Activated naive CD8-positive, alpha-beta T cell (primary cell): ENCODE data around the gene SLAMF6.
"Not testable (repeated sequence)": the region's sequence is repeated elsewhere in the genome, so short reads cannot be mapped to it uniquely, and the experiment has no call there.

ENCODE experiments used
- H3K27ac Mint-ChIP-seq: one replicate; pipeline ENCODE4 v1.8.0; 2021; ENCODE audit warnings: mixed read lengths
- H3K27me3 Mint-ChIP-seq: one replicate; pipeline ENCODE4 v1.8.0; 2021; ENCODE audit warnings: mixed read lengths
- H3K36me3 Mint-ChIP-seq: one replicate; pipeline ENCODE4 v1.8.0; 2021; ENCODE audit warnings: mixed read lengths
- H3K4me1 Mint-ChIP-seq: one replicate; pipeline ENCODE4 v1.8.0; 2021; ENCODE audit warnings: low read depth, mixed read lengths
- H3K4me3 Mint-ChIP-seq: one replicate; pipeline ENCODE4 v1.8.0; 2021; ENCODE audit warnings: mild to moderate bottlenecking, mixed read lengths
- H3K9me3 Mint-ChIP-seq: one replicate; pipeline ENCODE4 v1.8.0; 2021; ENCODE audit warnings: low read depth, mixed read lengths

Gene SLAMF6

DNA sequence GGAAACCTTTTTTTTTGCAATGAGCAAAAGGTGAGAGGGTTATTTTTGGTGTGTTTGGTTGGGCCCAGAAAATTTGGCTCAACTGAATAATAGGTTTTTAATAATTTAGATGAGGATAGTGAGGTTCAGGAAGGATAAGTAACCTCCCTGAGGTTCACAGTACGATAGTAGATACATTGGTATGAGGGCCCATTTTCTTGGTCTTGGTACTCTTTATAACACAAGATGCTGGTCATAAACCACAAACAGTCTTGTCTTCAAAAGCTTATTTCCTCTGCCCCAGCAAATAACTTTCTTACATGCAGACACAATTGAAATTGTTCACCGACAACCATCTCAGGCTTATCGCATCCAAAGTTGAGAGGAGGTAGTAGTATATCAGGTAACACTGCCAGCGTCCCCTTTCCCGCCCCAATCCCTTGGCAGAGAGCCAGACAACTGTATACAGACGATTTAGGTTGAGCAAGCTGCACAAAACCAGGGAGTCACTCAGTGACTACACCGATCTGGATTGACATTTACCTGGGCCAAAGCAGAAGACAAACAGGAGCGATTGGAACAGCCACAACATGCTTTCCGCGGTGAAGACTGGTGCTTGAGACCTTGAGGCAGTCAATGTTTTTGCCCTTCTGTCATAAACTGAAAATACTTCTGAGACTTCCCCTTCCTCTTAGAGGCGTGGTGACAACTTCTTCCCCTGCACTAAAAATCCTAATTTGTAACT, at the start of gene SLAMF6:
Gene SLAMF6 (minus strand): TSS at position 634 of the 724 bp plus-strand sequence. CDS start 63 bp downstream, at position 571.
- Mint-ChIP-seq H3K4me3 (peak within 1 kb of the TSS; percentile 92), H3K27ac (peak within 1 kb of the TSS; percentile 94), H3K9me3 (peaks cover 2% of the 10 kb centered on the region), H3K27me3 (no peaks in the 10 kb centered on the region), H3K4me1 (peaks cover 70% of the 10 kb centered on the region), H3K36me3 (peaks cover 22% of the 10 kb centered on the region)

DNA sequence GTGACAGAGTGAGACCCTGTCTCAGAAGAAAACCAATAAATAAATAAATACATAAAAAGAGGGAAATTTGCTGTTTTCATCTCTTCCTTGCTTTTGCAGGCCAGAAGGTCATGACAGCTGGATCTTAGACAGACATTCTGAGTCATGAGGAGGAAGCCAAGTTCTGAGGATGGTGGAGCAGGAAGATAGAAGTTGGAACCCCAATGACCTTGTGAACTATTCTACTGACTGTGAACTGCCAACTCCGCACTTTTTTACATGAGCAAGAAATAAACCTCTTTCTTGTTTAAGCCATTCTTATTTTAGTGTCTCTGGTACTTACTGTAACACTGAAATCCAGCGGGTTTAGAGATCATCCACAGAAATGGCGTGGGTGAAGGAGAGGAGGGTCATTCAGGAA, 47.8 kb upstream of the SLAMF6 start:
- H3K27me3 Mint-ChIP-seq, result no peaks in the 10 kb centered on the region
- peaks cover 6% of the 10 kb centered on the region for H3K9me3 Mint-ChIP-seq
- peaks cover 23% of the 10 kb centered on the region for H3K36me3 Mint-ChIP-seq
- H3K4me1 Mint-ChIP-seq, result peaks cover 97% of the 10 kb centered on the region
- H3K4me3 Mint-ChIP-seq, result peak overlapping the region; percentile 58
- peak overlapping the region; percentile 98 for H3K27ac Mint-ChIP-seq

DNA sequence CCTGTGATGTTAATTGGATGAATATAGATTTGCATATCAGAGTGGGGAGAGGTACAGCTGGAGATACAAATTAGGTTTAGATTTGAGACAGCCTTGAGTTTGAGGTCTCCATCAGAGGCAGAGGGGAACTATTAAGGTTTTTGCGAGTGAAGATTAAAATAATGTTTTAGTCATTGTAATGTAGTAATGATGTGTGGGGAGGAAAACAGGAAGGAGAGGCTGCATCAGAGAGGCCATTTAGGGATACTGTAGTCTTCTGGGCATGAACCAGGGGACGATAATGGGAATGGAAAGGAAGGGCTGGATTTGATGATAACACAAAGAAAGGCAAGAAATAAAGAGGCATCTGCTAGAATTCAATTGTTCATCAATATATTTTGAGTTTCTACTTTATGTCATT, 46.8 kb upstream of the SLAMF6 start:
- Mint-ChIP-seq H3K36me3 (peaks cover 25% of the 10 kb centered on the region), H3K4me3 (peak overlapping the region; percentile 22), H3K27ac (peak overlapping the region; percentile 98), H3K9me3 (peaks cover 6% of the 10 kb centered on the region), H3K4me1 (peaks cover 97% of the 10 kb centered on the region), H3K27me3 (no peaks in the 10 kb centered on the region)

DNA sequence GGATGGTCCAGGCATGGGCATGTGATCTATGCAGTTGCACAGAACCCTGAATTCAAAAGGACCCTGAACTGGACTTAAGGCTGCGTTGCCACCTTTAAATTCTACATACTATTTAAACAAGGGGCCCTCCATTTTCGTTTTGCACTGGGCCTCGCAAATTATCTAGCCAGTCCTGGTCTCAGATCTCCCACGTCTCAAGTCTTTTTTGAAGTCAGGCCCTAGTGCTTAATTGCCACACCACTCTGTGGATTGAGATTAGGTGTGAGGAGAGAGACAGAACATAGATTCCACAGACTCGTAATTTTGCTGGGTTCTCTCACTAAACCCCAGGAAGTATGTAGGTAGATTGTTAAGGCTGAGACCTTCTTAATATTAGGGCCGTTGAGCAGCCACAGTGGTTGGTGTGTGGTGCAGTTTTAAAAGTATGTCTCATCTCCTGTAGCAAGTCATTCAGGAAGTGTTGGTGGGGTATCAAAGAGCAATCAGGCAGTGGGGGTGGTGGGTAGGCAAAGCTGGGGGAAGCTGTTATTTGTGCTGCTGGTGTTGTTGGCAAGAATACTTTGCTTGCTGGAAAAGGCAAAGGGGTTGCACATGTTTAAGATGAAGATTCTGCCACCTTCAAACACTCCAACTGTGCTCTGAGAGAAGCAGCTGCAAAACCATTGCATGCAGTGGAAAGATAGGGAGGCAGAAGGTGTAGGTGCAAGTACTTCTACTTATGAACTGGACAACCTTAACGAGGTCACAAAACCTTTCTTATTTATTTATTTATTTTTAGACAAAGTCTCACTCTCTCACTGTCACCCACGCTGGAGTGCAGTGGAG, 45.0 kb upstream of the SLAMF6 start:
- H3K4me1 Mint-ChIP-seq, result peaks cover 96% of the 10 kb centered on the region
- H3K27ac Mint-ChIP-seq, result peak overlapping the region; percentile 98
- H3K36me3 Mint-ChIP-seq, result peaks cover 36% of the 10 kb centered on the region
- H3K4me3 Mint-ChIP-seq, result peak overlapping the region; percentile 72
- no peaks in the 10 kb centered on the region for H3K27me3 Mint-ChIP-seq
- H3K9me3 Mint-ChIP-seq, result peaks cover 6% of the 10 kb centered on the region

DNA sequence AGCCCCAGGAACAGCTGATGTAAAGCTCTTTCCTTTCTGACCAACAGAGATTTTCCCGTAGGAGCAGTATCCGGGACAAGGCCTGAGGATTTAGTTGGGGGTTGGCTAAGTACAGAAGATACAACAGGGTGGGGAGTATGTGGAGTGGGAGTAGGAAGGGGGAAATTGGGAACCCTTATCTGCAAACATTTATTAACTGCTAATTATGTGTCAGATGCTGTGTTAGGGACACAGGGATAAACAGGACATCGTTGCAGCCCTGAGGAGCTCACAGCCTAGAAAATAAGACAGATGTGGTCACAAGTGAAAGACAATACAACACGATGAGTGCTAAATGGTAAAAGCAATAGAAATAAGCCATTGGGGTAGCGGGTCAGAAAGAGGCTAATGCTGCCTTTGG, 44.3 kb upstream of the SLAMF6 start:
- peaks cover 39% of the 10 kb centered on the region for H3K36me3 Mint-ChIP-seq
- no peaks in the 10 kb centered on the region for H3K27me3 Mint-ChIP-seq
- peaks cover 95% of the 10 kb centered on the region for H3K4me1 Mint-ChIP-seq
- peak overlapping the region; percentile 98 for H3K27ac Mint-ChIP-seq
- H3K9me3 Mint-ChIP-seq, result peaks cover 6% of the 10 kb centered on the region
- peak overlapping the region; percentile 72 for H3K4me3 Mint-ChIP-seq

- Mint-ChIP-seq H3K4me1 (peaks cover 96% of the 10 kb centered on the region), H3K4me3 (peak overlapping the region; percentile 51), H3K9me3 (no peaks in the 10 kb centered on the region), H3K27ac (peak overlapping the region; percentile 98), H3K27me3 (no peaks in the 10 kb centered on the region), H3K36me3 (peaks cover 27% of the 10 kb centered on the region)
Observed at GRCh38 chr1:160565564-160565963, 42.5 kb upstream of the SLAMF6 start.

DNA sequence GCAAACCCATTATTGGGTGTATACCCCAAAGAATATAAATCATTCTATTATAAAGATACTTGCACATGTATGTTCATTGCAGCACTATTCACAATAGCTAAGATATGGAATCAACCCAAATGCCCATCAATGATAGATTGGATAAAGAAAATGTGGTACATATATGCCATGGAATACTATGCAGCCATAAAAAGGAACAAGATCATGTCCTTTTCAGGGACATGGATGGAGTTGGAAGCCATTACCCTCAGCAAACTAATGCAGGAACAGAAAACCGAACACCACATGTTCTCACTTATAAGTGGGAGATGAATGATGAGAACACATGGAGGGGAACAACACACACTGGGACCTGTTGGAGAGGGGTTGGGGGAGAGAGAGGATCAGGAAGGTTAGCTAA, 40.2 kb upstream of the SLAMF6 start:
- Mint-ChIP-seq H3K36me3 (peaks cover 25% of the 10 kb centered on the region), H3K27ac (peak overlapping the region; percentile 58), H3K4me1 (peaks cover 99% of the 10 kb centered on the region)
- not testable (repeated sequence) for H3K9me3 Mint-ChIP-seq, H3K27me3 Mint-ChIP-seq, H3K4me3 Mint-ChIP-seq

GRCh38 chr1:160562745-160563144, 39.7 kb upstream of the SLAMF6 start:
- Mint-ChIP-seq H3K4me3 (peak overlapping the region; percentile 3), H3K4me1 (peaks cover 96% of the 10 kb centered on the region), H3K27ac (peak overlapping the region; percentile 4), H3K36me3 (peaks cover 25% of the 10 kb centered on the region)
- not testable (repeated sequence) for H3K9me3 Mint-ChIP-seq, H3K27me3 Mint-ChIP-seq

GRCh38 chr1:160560806-160561205, 37.8 kb upstream of the SLAMF6 start:
- H3K4me3 Mint-ChIP-seq, result peak overlapping the region; percentile 75
- H3K9me3 Mint-ChIP-seq, result no peaks in the 10 kb centered on the region
- peaks cover 25% of the 10 kb centered on the region for H3K36me3 Mint-ChIP-seq
- H3K27me3 Mint-ChIP-seq, result no peaks in the 10 kb centered on the region
- peaks cover 89% of the 10 kb centered on the region for H3K4me1 Mint-ChIP-seq
- H3K27ac Mint-ChIP-seq, result peak overlapping the region; percentile 92

GRCh38 chr1:160560045-160560705, 37.1 kb upstream of the SLAMF6 start:
- peaks cover 87% of the 10 kb centered on the region for H3K4me1 Mint-ChIP-seq
- H3K27ac Mint-ChIP-seq, result peak overlapping the region; percentile 92
- no peaks in the 10 kb centered on the region for H3K9me3 Mint-ChIP-seq
- H3K36me3 Mint-ChIP-seq, result peaks cover 25% of the 10 kb centered on the region
- H3K4me3 Mint-ChIP-seq, result peak overlapping the region; percentile 75
- H3K27me3 Mint-ChIP-seq, result no peaks in the 10 kb centered on the region

GRCh38 chr1:160559437-160559836, 36.4 kb upstream of the SLAMF6 start:
- peaks cover 80% of the 10 kb centered on the region for H3K4me1 Mint-ChIP-seq
- H3K4me3 Mint-ChIP-seq, result peak overlapping the region; percentile 75
- H3K27me3 Mint-ChIP-seq, H3K9me3 Mint-ChIP-seq: not testable (repeated sequence)
- peaks cover 19% of the 10 kb centered on the region for H3K36me3 Mint-ChIP-seq
- peak overlapping the region; percentile 92 for H3K27ac Mint-ChIP-seq

GRCh38 chr1:160558660-160559380, 35.8 kb upstream of the SLAMF6 start:
- Mint-ChIP-seq H3K27me3 (no peaks in the 10 kb centered on the region), H3K4me3 (peak overlapping the region; percentile 75), H3K36me3 (peaks cover 18% of the 10 kb centered on the region), H3K4me1 (peaks cover 73% of the 10 kb centered on the region), H3K27ac (peak overlapping the region; percentile 92), H3K9me3 (no peaks in the 10 kb centered on the region)

DNA sequence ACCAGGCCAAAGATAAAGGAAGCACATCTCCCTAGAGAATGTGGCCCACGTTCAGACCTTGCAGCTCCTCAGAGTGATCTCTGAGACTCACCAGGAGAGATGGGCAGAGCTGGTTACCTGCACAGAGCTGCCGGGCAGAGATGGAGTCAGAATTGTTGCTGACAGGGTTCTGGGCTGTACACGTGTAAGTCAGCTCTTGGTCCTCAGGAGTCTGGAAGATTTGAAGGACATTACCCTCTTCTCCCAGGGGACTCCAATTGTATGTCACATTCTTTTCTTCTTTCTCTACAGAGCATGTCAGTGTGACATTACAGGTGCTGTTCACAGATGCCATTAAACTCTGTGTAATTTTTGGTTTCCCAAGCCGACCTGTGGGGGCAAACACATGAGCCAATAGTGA, 30.7 kb upstream of the SLAMF6 start:
- Mint-ChIP-seq H3K36me3 (peaks cover 25% of the 10 kb centered on the region), H3K27ac (peak overlapping the region; percentile 41), H3K4me1 (peaks cover 38% of the 10 kb centered on the region), H3K27me3 (no peaks in the 10 kb centered on the region), H3K9me3 (no peaks in the 10 kb centered on the region), H3K4me3 (no peak overlapping the region)

DNA sequence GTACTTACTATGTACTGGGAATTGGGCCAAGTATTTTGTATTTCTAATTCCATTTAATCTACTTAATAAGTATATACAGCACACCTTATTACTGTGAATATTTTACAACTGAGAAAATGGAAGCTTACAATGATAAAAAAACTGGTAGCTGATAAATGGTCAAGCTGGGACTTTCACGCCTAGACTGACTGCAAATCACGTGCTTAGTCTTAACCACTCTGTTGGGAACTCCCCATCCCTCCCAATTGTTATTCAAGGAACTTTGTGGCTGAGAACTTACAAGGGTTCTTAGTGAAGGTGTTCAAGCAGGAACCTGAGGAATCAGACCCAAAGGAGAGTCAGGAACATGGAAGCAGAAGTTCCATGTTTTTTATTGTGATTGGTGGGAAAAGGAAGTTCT, 29.4 kb upstream of the SLAMF6 start:
- Mint-ChIP-seq H3K27me3 (no peaks in the 10 kb centered on the region), H3K27ac (peak overlapping the region; percentile 25), H3K36me3 (peaks cover 28% of the 10 kb centered on the region), H3K4me3 (no peak overlapping the region), H3K4me1 (peaks cover 28% of the 10 kb centered on the region), H3K9me3 (no peaks in the 10 kb centered on the region)
